Epithelial cell of umbilical artery (primary cell): Measurements from ENCODE around the gene CHST11. TPM values are rescaled to one million over a fixed set of nuclear protein-coding genes. Genes with fewer than 3 reads are reported as not detected.

Source experiments
- total RNA-seq: library from RNA; depleted of rRNA; stranded (reverse); fragments of >200 nt; gene quantifications from 2 replicates; pipeline ENCODE4 v1.2.3, GENCODE V29; 2014

CHST11 gene
- 7.8 and 12.3 TPM in 2 replicates for total RNA-seq

DNA sequence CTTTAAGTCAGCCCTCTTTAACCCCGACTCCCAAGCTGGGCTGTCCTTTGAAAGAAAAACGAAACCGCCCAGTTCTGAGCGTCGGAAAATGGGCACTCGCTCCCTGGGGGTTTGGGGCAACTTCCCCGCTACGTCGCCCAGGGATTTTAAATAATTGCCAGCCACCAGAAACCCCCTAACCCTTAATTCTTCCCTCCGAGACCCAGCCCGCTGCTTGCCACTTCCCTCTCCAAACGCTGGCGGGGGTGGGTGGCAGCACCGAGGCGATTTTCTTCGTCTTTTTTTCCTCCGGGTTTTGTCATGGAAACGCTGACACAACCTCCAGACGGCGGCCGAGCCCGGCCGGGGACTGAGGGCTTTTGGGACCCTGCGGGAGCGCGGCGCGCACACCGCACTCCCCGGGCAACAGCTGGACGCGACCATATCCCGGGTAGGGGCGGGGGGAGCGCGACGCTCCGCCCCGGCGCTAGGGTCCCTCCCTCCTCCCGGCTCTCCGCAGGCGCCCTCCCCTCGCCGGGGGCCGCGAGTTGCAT lies at the start of gene CHST11:
CHST11 (plus strand) TSS at position 532 of the 533 bp plus-strand sequence.

Other genes starting within 250 kb of the CHST11 start
- 408 and 915 TPM in 2 replicates for gene TXNRD1, start 241.2 kb upstream of the CHST11 start, total RNA-seq
- gene EID3, start 153.2 kb upstream of the CHST11 start, total RNA-seq: 1.9 and 10.3 TPM in 2 replicates